WTC11 (cell line): ENCODE measurements around the gene SMURF1. TPM values are rescaled to one million over a fixed set of nuclear protein-coding genes. Genes with fewer than 3 reads are reported as not detected.

ENCODE experiments used
- ATAC-seq: fragments of 200-7000 bp; cut with Tn5 transposase; 2 replicates; pipeline ENCODE4 v1.10.0; 2021; ENCODE audit warnings: mild to moderate bottlenecking, moderate library complexity
- CTCF ChIA-PET: fragments of 300-600 bp; sonication (Branson Sonifier 250); formaldehyde crosslinking; loops from one replicate; lab custom pipeline; 2021; ENCODE audit warnings: antibody characterized with exemption; lab: Charles Lee
- POLR2A ChIA-PET: fragments of 350-600 bp; sonication (Branson Sonifier 250); formaldehyde crosslinking; loops from one replicate; lab custom pipeline; 2021; ENCODE audit warnings: antibody characterized with exemption; lab: Charles Lee
- DNase-seq: peaks from one replicate; pipeline ENCODE4 v3.0.0; 2021; ENCODE audit warnings: low spot score
- H3K27ac Mint-ChIP-seq: 2 replicates; pipeline ENCODE4 v1.8.0; 2021; ENCODE audit warnings: mixed read lengths
- H3K27me3 Mint-ChIP-seq: 2 replicates; pipeline ENCODE4 v1.8.0; 2021; ENCODE audit warnings: low read depth, mild to moderate bottlenecking, moderate library complexity, mixed read lengths
- H3K36me3 Mint-ChIP-seq: 2 replicates; pipeline ENCODE4 v1.8.0; 2021; ENCODE audit warnings: mixed read lengths
- H3K4me1 Mint-ChIP-seq: 2 replicates; pipeline ENCODE4 v1.8.0; 2022; ENCODE audit warnings: mixed read lengths
- H3K4me3 Mint-ChIP-seq: 2 replicates; pipeline ENCODE4 v1.8.0; 2021; ENCODE audit warnings: mild to moderate bottlenecking, moderate library complexity, mixed read lengths
- H3K9me3 Mint-ChIP-seq: 2 replicates; pipeline ENCODE4 v1.8.0; 2021; ENCODE audit warnings: mixed read lengths
- ATF1 ChIP-seq: sonication (generic); formaldehyde crosslinking; IDR thresholded peaks from 2 replicates; pipeline ENCODE4 v1.8.1; 2023; ENCODE audit warnings: mild to moderate bottlenecking, moderate library complexity, missing genetic modification reagents
- CREB1 ChIP-seq: sonication (generic); formaldehyde crosslinking; IDR thresholded peaks from 2 replicates; pipeline ENCODE4 v1.8.0; 2023; ENCODE audit warnings: mild to moderate bottlenecking, missing genetic modification reagents
- FOXJ3 ChIP-seq: sonication (generic); formaldehyde crosslinking; IDR thresholded peaks from 2 replicates; pipeline ENCODE4 v1.9.0; 2021; ENCODE audit warnings: missing genetic modification reagents, mild to moderate bottlenecking, borderline replicate concordance
- GABPB1 ChIP-seq: sonication (generic); formaldehyde crosslinking; IDR thresholded peaks from 2 replicates; pipeline ENCODE4 v1.8.1; 2023; ENCODE audit warnings: mild to moderate bottlenecking, missing genetic modification reagents
- HMGA2 ChIP-seq: fragments of 250-450 bp; sonication (Bioruptor Pico); IDR thresholded peaks from 2 replicates; pipeline ENCODE4 v1.4.0; 2021; ENCODE audit warnings: mild to moderate bottlenecking, moderate library complexity
- IRF2 ChIP-seq: sonication (generic); formaldehyde crosslinking; IDR thresholded peaks from 2 replicates; pipeline ENCODE4 v1.8.0; 2022; ENCODE audit warnings: low read depth, missing genetic modification reagents, borderline replicate concordance
- KAT7 ChIP-seq: sonication (generic); formaldehyde crosslinking; IDR thresholded peaks from 2 replicates; pipeline ENCODE4 v1.8.1; 2023; ENCODE audit warnings: missing genetic modification reagents, mild to moderate bottlenecking, borderline replicate concordance
- NR1H2 ChIP-seq: sonication (generic); formaldehyde crosslinking; IDR thresholded peaks from 2 replicates; pipeline ENCODE4 v1.9.0; 2021; ENCODE audit warnings: mild to moderate bottlenecking, moderate library complexity, missing genetic modification reagents
- NR2C2 ChIP-seq: sonication (generic); formaldehyde crosslinking; IDR thresholded peaks from 2 replicates; pipeline ENCODE4 v1.8.0; 2022; ENCODE audit warnings: mild to moderate bottlenecking, missing genetic modification reagents
- NR3C1 ChIP-seq: sonication (generic); formaldehyde crosslinking; conservative IDR thresholded peaks from 2 replicates; pipeline ENCODE4 v1.8.1; 2023; ENCODE audit warnings: low read depth, mild to moderate bottlenecking, missing genetic modification reagents
- OVOL2 ChIP-seq: fragments of 250-450 bp; sonication (Bioruptor Pico); IDR thresholded peaks from 2 replicates; pipeline ENCODE4 v1.9.0; 2021; ENCODE audit warnings: mild to moderate bottlenecking, borderline replicate concordance
- SOX15 ChIP-seq: fragments of 250-450 bp; sonication (Bioruptor Pico); IDR thresholded peaks from 2 replicates; pipeline ENCODE4 v1.9.0; 2021; ENCODE audit warnings: mild to moderate bottlenecking
- ZNF138 ChIP-seq: sonication (generic); formaldehyde crosslinking; conservative IDR thresholded peaks from 2 replicates; pipeline ENCODE4 v1.8.1; 2022; ENCODE audit warnings: mild to moderate bottlenecking, moderate library complexity, missing genetic modification reagents
- ZNF232 ChIP-seq: sonication (generic); formaldehyde crosslinking; IDR thresholded peaks from 2 replicates; pipeline ENCODE4 v1.8.0; 2022; ENCODE audit warnings: mild to moderate bottlenecking, missing genetic modification reagents
- ZNF263 ChIP-seq: sonication (generic); formaldehyde crosslinking; IDR thresholded peaks from 2 replicates; pipeline ENCODE4 v1.8.1; 2022; ENCODE audit warnings: low read depth, mild to moderate bottlenecking, moderate library complexity, missing genetic modification reagents
- total RNA-seq: library from RNA; stranded (reverse); gene quantifications from 3 replicates; pipeline ENCODE4 v1.2.3, GENCODE V29; 2021
- TF ChIP-seq, protein P1 (sequence below): sonication (generic); formaldehyde crosslinking; conservative IDR thresholded peaks from 2 replicates; pipeline ENCODE4 v1.8.1; 2022; ENCODE audit warnings: mild to moderate bottlenecking, missing genetic modification reagents
- TF ChIP-seq, protein P2 (sequence below): sonication (generic); formaldehyde crosslinking; IDR thresholded peaks from 2 replicates; pipeline ENCODE4 v1.8.0; 2023; ENCODE audit warnings: missing genetic modification reagents
- TF ChIP-seq, protein P3 (sequence below): sonication (generic); formaldehyde crosslinking; IDR thresholded peaks from 2 replicates; pipeline ENCODE4 v1.8.0; 2022; ENCODE audit warnings: mild to moderate bottlenecking, missing genetic modification reagents
- TF ChIP-seq, protein P4 (sequence below): sonication (generic); formaldehyde crosslinking; IDR thresholded peaks from 2 replicates; pipeline ENCODE4 v1.8.0; 2022; ENCODE audit warnings: mild to moderate bottlenecking, missing genetic modification reagents
- TF ChIP-seq, protein P5 (sequence below): sonication (generic); formaldehyde crosslinking; IDR thresholded peaks from 2 replicates; pipeline ENCODE4 v1.8.1; 2022; ENCODE audit warnings: missing genetic modification reagents, borderline replicate concordance

The SMURF1 gene
- total RNA-seq, 1 experiment from 2014 or later, result 23.2 TPM

DNA sequence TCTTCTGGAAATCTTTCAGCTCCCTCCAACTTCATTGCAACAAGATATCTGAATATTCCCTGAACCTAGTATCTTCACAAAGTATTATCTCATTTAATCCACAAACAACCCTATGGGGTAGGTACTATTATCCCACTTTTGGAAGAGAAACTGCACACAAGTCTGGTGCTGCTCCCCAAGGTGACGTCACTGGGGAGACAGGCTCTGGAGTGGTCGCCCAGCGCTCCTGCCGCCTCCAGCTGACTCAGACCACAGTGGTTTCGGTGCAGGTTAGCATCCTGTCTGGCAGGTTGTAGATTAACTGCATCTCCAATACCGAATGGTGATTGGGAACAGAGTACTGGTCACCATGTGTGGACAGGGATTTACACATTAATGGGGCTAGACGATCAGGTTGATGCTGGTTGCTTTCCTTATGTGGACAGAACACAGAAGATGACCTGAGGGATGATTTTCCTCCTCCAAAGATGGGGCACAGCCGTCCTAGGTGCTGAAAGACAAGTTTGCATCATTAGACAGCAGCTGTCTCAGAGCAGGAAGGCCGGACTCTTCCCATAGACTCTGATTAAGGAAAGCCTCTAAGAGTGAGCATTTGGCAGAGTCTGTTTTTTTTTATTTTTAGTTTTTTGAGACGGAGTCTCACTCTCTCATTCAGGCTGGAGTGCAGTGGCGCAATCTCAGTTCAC lies 137.0 kb downstream of the SMURF1 start:
- no peak for TF ChIP-seq GABPB1 (CRISPR knock-in tag)
- TF ChIP-seq NR1H2, result no peak
- no peak for TF ChIP-seq HMGA2 (CRISPR knock-in tag)
- no peak for TF ChIP-seq FOXJ3 (CRISPR knock-in tag)
- TF ChIP-seq, protein P1, sequence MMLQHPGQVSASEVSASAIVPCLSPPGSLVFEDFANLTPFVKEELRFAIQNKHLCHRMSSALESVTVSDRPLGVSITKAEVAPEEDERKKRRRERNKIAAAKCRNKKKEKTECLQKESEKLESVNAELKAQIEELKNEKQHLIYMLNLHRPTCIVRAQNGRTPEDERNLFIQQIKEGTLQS, result no peak
- no peak for TF ChIP-seq KAT7 (CRISPR knock-in tag)
- no peak for TF ChIP-seq OVOL2 (CRISPR knock-in tag)
- TF ChIP-seq ZNF263 (CRISPR knock-in tag), result no peak
- no peak for TF ChIP-seq ZNF232
- TF ChIP-seq, protein P2, sequence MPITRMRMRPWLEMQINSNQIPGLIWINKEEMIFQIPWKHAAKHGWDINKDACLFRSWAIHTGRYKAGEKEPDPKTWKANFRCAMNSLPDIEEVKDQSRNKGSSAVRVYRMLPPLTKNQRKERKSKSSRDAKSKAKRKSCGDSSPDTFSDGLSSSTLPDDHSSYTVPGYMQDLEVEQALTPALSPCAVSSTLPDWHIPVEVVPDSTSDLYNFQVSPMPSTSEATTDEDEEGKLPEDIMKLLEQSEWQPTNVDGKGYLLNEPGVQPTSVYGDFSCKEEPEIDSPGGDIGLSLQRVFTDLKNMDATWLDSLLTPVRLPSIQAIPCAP (CRISPR knock-in tag), result no peak
- TF ChIP-seq IRF2 (CRISPR knock-in tag), result no peak
- TF ChIP-seq ZNF138 (CRISPR knock-in tag), result no peak
- TF ChIP-seq, protein P3, sequence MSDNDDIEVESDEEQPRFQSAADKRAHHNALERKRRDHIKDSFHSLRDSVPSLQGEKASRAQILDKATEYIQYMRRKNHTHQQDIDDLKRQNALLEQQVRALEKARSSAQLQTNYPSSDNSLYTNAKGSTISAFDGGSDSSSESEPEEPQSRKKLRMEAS (CRISPR knock-in tag), result no peak
- H3K4me3 Mint-ChIP-seq, result no peak overlapping the region
- POLR2A ChIA-PET, result no interaction called here
- no peak for DNase-seq
- H3K36me3 Mint-ChIP-seq, result peaks cover 51% of the 10 kb centered on the region
- ATAC-seq, result no peak
- CTCF ChIA-PET, result interaction anchor here (0.9 kb wide), 1 partner anchor 34 kb away, joined by 3 read pairs; no protein-coding TSS in a partner anchor
- no peaks in the 10 kb centered on the region for H3K27me3 Mint-ChIP-seq
- no peaks in the 10 kb centered on the region for H3K9me3 Mint-ChIP-seq
- H3K27ac Mint-ChIP-seq, result no peak overlapping the region
- H3K4me1 Mint-ChIP-seq, result no peaks in the 10 kb centered on the region

DNA sequence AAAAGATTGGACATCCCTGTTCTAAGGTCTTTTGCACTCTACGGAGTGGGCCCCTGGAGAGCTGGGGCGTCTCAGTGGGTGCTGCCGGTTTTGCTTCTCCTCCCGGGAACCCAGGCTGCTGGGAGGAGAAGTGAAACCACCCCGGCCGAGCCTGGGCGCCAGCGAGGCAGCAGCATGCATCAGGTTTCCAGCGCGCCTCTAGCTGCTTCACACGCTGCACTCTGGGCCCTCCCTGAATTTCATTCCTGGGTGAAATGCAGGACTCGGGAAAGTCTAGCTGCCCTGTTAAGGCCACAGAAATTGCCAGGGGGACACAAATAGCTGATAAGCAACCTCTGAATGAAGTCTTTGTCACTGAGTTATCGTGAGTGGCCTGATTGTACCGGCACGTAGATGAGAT lies 138.1 kb downstream of the SMURF1 start:
- H3K27ac Mint-ChIP-seq, result no peak overlapping the region
- H3K4me1 Mint-ChIP-seq, result no peaks in the 10 kb centered on the region
- H3K27me3 Mint-ChIP-seq, result no peaks in the 10 kb centered on the region
- TF ChIP-seq, protein P4, sequence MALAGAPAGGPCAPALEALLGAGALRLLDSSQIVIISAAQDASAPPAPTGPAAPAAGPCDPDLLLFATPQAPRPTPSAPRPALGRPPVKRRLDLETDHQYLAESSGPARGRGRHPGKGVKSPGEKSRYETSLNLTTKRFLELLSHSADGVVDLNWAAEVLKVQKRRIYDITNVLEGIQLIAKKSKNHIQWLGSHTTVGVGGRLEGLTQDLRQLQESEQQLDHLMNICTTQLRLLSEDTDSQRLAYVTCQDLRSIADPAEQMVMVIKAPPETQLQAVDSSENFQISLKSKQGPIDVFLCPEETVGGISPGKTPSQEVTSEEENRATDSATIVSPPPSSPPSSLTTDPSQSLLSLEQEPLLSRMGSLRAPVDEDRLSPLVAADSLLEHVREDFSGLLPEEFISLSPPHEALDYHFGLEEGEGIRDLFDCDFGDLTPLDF, result no peak
- no peak for TF ChIP-seq CREB1 (CRISPR knock-in tag)
- TF ChIP-seq SOX15 (CRISPR knock-in tag), result no peak
- no peak for TF ChIP-seq NR3C1
- TF ChIP-seq ATF1 (CRISPR knock-in tag), result no peak
- TF ChIP-seq NR2C2 (CRISPR knock-in tag), result no peak
- TF ChIP-seq, protein P5, sequence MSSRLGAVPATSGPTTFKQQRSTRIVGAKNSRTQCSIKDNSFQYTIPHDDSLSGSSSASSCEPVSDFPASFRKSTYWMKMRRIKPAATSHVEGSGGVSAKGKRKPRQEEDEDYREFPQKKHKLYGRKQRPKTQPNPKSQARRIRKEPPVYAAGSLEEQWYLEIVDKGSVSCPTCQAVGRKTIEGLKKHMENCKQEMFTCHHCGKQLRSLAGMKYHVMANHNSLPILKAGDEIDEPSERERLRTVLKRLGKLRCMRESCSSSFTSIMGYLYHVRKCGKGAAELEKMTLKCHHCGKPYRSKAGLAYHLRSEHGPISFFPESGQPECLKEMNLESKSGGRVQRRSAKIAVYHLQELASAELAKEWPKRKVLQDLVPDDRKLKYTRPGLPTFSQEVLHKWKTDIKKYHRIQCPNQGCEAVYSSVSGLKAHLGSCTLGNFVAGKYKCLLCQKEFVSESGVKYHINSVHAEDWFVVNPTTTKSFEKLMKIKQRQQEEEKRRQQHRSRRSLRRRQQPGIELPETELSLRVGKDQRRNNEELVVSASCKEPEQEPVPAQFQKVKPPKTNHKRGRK (CRISPR knock-in tag), result no peak
- no peak for ATAC-seq
- no peak for DNase-seq
- H3K9me3 Mint-ChIP-seq, result no peaks in the 10 kb centered on the region
- ChIA-PET POLR2A (no interaction called here), CTCF (interaction anchor here (0.7 kb wide), 1 partner anchor 31 kb away, joined by 3 read pairs; no protein-coding TSS in a partner anchor)
- H3K4me3 Mint-ChIP-seq, result no peak overlapping the region
- H3K36me3 Mint-ChIP-seq, result peaks cover 51% of the 10 kb centered on the region
